ENCODE measurements around the gene LRP8. TPM values are rescaled to one million over a fixed set of nuclear protein-coding genes. Genes with fewer than 3 reads are reported as not detected.

The LRP8 gene
- total and polyA plus RNA-seq, 2 of the 13 experiments (the other 11 are each of a cell fraction or from before 2014, with no cell fraction given) = 17.3 to 17.4 TPM

DNA sequence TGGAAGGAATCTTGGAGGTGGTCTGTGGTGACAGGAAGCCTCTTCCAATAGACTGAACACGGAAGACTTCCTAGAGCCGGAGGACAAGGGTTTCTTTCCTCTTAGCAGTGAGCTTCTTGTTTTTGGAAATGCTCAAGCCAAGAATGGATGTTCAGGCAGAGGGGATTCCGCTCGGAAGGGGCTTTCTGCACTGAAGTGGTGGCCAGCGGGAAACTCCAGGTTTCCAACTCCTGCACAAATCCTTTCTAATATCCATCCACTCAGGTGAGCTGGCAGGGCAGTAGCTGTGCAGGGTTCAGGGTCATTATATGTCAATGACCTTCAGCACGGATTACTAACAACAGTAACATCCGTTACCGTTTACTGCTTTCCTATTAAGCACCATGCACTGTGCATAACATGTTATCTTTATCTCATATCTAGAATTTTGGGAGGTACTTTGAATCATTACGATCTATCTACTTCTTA, 131.8 kb downstream of the LRP8 start (continued):
- TF ChIP-seq, protein P1, sequence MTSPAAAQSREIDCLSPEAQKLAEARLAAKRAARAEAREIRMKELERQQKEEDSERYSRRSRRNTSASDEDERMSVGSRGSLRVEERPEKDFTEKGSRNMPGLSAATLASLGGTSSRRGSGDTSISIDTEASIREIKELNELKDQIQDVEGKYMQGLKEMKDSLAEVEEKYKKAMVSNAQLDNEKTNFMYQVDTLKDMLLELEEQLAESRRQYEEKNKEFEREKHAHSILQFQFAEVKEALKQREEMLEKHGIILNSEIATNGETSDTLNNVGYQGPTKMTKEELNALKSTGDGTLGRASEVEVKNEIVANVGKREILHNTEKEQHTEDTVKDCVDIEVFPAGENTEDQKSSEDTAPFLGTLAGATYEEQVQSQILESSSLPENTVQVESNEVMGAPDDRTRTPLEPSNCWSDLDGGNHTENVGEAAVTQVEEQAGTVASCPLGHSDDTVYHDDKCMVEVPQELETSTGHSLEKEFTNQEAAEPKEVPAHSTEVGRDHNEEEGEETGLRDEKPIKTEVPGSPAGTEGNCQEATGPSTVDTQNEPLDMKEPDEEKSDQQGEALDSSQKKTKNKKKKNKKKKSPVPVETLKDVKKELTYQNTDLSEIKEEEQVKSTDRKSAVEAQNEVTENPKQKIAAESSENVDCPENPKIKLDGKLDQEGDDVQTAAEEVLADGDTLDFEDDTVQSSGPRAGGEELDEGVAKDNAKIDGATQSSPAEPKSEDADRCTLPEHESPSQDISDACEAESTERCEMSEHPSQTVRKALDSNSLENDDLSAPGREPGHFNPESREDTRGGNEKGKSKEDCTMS (CRISPR knock-in tag; conservative IDR thresholded peaks at IDR 0.05) = no peak
- TF ChIP-seq, protein P2, sequence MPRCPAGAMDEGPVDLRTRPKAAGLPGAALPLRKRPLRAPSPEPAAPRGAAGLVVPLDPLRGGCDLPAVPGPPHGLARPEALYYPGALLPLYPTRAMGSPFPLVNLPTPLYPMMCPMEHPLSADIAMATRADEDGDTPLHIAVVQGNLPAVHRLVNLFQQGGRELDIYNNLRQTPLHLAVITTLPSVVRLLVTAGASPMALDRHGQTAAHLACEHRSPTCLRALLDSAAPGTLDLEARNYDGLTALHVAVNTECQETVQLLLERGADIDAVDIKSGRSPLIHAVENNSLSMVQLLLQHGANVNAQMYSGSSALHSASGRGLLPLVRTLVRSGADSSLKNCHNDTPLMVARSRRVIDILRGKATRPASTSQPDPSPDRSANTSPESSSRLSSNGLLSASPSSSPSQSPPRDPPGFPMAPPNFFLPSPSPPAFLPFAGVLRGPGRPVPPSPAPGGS (CRISPR knock-in tag; IDR thresholded peaks at IDR 0.05) = no peak
- no peak for TF ChIP-seq KLF12 (CRISPR knock-in tag; IDR thresholded peaks at IDR 0.05; ENCODE audit: borderline replicate concordance)
- TF ChIP-seq ZNF282 (IDR thresholded peaks at IDR 0.05; ENCODE audit: partially characterized antibody) = no peak
- TF ChIP-seq, protein P3, sequence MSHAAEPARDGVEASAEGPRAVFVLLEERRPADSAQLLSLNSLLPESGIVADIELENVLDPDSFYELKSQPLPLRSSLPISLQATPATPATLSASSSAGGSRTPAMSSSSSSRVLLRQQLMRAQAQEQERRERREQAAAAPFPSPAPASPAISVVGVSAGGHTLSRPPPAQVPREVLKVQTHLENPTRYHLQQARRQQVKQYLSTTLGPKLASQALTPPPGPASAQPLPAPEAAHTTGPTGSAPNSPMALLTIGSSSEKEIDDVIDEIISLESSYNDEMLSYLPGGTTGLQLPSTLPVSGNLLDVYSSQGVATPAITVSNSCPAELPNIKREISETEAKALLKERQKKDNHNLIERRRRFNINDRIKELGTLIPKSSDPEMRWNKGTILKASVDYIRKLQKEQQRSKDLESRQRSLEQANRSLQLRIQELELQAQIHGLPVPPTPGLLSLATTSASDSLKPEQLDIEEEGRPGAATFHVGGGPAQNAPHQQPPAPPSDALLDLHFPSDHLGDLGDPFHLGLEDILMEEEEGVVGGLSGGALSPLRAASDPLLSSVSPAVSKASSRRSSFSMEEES (CRISPR knock-in tag; IDR thresholded peaks at IDR 0.05) = no peak
- TF ChIP-seq YY1 (IDR thresholded peaks at IDR 0.05; ENCODE audit: insufficient read depth, insufficient replicate concordance, low read depth, low read length) = no peak
- TF ChIP-seq SRY (CRISPR knock-in tag; IDR thresholded peaks at IDR 0.05) = no peak
- TF ChIP-seq, protein P4, sequence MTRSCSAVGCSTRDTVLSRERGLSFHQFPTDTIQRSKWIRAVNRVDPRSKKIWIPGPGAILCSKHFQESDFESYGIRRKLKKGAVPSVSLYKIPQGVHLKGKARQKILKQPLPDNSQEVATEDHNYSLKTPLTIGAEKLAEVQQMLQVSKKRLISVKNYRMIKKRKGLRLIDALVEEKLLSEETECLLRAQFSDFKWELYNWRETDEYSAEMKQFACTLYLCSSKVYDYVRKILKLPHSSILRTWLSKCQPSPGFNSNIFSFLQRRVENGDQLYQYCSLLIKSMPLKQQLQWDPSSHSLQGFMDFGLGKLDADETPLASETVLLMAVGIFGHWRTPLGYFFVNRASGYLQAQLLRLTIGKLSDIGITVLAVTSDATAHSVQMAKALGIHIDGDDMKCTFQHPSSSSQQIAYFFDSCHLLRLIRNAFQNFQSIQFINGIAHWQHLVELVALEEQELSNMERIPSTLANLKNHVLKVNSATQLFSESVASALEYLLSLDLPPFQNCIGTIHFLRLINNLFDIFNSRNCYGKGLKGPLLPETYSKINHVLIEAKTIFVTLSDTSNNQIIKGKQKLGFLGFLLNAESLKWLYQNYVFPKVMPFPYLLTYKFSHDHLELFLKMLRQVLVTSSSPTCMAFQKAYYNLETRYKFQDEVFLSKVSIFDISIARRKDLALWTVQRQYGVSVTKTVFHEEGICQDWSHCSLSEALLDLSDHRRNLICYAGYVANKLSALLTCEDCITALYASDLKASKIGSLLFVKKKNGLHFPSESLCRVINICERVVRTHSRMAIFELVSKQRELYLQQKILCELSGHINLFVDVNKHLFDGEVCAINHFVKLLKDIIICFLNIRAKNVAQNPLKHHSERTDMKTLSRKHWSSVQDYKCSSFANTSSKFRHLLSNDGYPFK (CRISPR knock-in tag; IDR thresholded peaks at IDR 0.05; ENCODE audit: borderline replicate concordance) = no peak
- TF ChIP-seq EP300 (IDR thresholded peaks at IDR 0.05; ENCODE audit: low read depth in 2 of 2, low read length in 2 of 2) = peak in 1 of 2 experiments; percentile 29; a peak in 1 of 4 replicates
- TF ChIP-seq EP300 (CRISPR knock-in tag; IDR thresholded peaks at IDR 0.05; ENCODE audit: borderline replicate concordance) = no peak
- TF ChIP-seq, protein P5, sequence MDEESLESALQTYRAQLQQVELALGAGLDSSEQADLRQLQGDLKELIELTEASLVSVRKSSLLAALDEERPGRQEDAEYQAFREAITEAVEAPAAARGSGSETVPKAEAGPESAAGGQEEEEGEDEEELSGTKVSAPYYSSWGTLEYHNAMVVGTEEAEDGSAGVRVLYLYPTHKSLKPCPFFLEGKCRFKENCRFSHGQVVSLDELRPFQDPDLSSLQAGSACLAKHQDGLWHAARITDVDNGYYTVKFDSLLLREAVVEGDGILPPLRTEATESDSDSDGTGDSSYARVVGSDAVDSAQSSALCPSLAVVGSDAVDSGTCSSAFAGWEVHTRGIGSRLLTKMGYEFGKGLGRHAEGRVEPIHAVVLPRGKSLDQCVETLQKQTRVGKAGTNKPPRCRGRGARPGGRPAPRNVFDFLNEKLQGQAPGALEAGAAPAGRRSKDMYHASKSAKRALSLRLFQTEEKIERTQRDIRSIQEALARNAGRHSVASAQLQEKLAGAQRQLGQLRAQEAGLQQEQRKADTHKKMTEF (CRISPR knock-in tag; IDR thresholded peaks at IDR 0.05) = no peak
- TF ChIP-seq, protein P6, sequence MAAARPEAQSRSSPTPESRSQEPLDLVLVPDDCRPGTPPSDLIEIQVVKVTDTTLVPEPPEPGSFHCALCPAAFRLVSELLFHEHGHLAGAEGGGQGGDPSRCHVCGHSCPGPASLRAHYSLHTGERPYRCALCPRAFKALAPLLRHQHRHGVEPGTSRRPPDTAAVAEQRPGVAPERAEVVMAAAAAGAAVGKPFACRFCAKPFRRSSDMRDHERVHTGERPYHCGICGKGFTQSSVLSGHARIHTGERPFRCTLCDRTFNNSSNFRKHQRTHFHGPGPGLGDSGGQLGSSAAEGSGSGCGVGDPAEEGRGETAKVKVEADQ (CRISPR knock-in tag; IDR thresholded peaks at IDR 0.05; ENCODE audit: borderline replicate concordance) = no peak
- no peak for TF ChIP-seq SOX6 (IDR thresholded peaks at IDR 0.05)
- peak; percentile 53 for TF ChIP-seq SOX6 (CRISPR knock-in tag; IDR thresholded peaks at IDR 0.05)
- TF ChIP-seq ZNF564 (CRISPR knock-in tag; IDR thresholded peaks at IDR 0.05) = no peak
- no peak for TF ChIP-seq ZNF672 (CRISPR knock-in tag; IDR thresholded peaks at IDR 0.05)
